Esophagus mucosa (tissue), 1 donor: ENCODE results near the gene HNRNPF. TPM values are rescaled to one million over a fixed set of nuclear protein-coding genes. Genes with fewer than 3 reads are reported as not detected.
"Not testable (repeated sequence)": the region's sequence is repeated elsewhere in the genome, so short reads cannot be mapped to it uniquely, and the experiment has no call there.

ENCODE experiments used
- ATAC-seq: fragments of 200-7000 bp; cut with Tn5 transposase; one replicate; pipeline ENCODE4 v1.9.1; 2020
- total RNA-seq: library from RNA; stranded (reverse); gene quantifications from one replicate; pipeline ENCODE4 v1.2.4, GENCODE V29; 2023
- donor health status: DM: yes; HTN: yes; CAD: no.

Gene HNRNPF, protein sequence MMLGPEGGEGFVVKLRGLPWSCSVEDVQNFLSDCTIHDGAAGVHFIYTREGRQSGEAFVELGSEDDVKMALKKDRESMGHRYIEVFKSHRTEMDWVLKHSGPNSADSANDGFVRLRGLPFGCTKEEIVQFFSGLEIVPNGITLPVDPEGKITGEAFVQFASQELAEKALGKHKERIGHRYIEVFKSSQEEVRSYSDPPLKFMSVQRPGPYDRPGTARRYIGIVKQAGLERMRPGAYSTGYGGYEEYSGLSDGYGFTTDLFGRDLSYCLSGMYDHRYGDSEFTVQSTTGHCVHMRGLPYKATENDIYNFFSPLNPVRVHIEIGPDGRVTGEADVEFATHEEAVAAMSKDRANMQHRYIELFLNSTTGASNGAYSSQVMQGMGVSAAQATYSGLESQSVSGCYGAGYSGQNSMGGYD
- total RNA-seq: 170 TPM

DNA sequence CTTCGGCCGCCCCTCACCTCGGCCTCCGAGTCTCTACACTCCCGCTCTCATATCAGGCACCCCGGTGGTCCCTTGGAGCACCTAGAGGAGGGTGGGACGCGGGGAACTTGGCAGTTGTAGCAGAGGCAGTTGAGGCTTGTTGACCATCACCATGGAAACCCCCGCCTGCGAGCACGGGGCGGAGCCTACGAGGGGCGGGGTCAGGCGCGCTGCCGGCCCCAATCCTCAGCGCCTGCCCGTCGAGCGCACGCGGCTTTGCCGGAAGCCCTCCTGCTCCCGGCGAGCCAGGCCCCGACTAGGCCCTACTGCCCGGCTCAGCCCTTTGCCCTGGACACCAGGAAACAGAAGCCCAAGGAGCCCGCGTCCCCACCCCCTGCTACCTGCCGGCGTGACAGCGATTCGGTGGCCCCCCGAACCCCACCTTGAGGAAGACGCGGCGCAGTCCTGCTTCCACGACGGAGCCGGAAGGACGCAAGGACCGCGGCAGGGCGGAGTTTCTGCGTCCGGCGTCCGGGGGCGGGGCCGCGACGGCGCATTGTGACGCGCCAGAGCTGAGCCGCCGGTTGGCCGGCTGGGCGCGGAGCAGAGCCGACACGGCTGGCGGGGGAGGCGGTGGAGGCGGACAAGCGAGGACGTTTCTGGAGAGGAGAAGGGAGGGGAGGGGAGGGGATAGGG, at the start of gene HNRNPF:
HNRNPF (minus strand) TSS at position 477 of the 675 bp plus-strand sequence. CDS start 21,302 bp downstream, outside the sequence.
- ATAC-seq: peak; percentile 90

DNA sequence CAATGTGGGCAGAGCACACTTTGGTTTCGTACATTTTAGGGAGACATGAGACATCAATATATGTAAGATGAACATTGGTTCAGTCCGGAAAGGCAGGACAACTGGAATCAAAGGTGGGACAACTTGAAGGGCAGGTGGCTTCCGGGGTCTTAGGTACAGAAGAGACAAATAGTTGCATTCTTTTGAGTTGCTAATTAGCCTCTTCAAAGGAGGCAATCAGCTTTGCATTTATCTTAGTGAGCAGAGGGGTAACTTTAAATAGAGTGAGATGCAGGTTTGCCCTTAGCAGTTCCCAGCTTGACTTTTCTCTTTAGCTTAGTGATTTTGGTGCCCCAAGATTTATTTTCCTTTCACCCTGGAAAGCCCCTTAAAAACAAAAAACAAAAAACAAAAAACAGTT, 49.2 kb upstream of the HNRNPF start:
- ATAC-seq: no peak

DNA sequence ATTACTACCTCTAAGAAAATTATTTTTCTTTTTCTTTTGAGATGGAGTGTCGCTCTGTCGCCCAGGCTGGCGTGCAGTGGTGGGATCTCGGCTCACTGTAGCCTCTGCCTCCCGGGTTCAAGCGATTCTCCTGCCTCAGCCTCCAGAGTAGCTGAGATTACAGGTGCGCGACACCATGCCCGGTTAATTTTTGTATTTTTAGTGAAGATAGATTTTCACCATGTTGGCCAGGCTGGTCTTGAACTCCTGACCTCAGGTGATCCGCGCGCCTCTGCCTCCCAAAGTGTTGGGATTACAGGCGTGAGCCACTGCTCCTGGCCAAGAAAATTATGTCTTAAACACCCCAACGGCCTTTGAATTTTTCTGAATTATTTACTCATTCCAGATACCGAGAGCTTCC, 47.6 kb upstream of the HNRNPF start:
- ATAC-seq: not testable (repeated sequence)

DNA sequence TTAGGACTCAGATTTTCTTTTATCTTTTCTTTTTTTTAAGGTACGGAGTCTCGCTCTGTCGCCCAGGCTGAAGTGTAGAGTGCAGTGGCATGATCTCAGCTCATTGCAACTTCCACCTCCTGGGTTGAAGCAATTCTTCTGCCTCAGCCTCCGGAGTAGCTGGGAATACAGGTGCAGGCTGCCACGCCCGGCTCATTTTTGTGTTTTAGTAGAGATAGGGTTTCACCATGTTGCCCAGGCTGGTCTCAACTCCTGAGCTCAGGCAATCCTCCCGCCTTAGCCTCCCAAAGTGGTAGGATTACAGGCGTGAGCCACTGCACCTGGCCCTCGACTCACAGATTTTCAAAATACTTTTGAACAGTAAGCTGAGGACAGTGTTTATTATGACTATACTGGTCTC, 45.0 kb upstream of the HNRNPF start:
- not testable (repeated sequence) for ATAC-seq

DNA sequence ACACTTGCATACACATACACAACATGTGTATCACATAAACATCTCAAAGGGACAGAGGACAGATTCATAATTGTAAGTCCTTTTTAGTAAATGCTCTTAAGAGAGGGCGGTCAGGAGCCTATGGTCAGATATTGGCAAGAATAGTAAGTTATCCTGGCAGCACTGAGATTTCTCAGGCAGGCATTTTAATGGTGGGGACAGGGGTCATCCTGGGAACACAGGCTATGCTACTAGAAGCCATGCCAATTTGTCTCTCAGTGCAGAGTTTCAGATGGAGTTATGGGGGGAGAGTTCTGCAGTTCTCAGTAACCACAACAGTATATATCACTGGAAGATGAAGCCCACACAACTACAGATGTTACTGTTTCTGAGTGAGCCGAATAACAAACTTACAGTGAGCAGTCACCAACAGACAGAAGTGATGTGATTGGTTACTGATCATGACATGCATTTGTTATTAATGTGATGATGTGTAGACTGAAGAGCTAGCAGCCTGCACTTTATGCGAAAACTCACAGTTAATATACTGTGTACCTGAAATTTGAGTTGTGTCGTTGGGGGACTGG, 44.4 kb upstream of the HNRNPF start:
- no peak for ATAC-seq

DNA sequence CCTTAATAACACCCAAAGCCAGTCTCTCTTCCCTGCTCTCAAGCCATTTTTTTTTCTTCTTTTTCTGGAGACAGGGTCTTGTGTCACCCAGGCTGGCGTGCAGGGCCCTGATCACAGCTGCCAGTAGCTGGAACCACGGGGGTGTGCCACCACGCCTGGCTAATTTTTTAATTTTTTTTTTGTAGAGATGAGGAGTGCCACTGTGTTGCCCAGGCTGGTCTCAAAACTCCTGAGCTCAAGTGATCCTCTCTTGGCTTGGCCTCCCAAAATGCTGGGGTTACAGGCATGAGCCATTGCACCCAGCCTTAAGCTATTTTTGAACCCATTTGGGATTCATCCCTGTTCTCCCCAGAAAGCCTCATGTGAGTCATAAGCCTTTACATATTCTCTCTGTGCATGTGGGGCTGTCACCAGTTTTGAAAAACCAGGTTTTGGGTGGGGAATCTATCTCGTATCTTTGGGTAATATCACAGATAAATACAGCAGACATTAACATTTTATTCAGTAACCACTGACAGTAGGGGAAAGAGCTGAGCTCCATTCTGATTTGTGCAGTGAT, 43.4 kb upstream of the HNRNPF start:
- peak; percentile 6 for ATAC-seq

DNA sequence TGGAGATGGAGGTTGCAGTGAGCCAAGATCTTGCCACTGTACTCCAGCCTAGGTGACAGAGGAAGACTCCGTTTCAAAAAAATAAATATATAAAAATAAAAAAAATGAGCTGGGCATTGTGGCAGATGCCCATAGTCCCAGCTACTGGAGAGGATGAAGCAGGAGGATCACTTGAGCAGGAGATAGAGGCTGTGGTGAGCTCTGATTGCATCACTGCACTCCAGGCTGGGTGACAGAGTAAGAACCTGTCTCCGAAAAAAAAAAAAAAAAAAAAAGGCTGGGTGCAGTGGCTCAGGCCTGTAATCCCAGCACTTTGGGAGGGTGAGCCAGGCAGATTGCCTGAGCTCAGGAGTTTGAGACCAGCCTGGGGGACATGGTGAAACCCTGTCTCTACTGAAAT, 39.8 kb upstream of the HNRNPF start:
- no peak for ATAC-seq

DNA sequence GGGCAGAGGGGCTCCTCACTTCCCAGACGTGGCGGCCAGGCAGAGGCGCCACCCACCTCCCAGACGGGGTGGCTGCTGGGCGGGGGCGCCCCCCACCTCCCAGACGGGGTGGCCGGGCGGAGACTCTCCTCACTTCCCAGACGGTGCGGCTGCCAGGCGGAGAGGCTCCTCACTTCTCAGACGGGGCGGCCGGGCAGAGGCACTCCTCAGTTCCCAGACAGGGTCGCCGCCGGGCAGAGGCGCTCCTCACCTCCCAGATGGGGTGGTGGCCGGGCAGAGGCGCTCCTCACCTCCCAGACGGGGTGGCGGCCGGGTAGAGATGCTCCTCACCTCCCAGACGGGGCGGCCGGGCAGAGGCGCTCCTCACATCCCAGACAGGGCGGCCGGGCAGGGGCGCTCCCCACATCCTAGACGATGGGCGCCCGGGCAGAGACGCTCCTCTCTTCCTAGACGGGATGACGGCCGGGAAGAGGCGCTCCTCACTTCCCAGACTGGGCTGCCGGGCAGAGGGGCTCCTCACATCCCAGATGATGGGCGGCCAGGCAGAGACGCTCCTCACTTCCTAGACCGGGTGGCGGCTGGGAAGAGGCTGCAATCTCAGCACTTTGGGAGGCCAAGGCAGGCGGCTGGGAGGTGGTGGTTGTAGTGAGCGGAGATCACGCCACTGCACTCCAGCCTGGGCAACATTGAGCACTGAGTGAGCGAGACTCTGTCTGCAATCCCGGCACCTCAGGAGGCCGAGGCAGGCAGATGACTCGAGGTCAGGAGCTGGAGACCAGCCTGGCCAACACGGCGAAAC, 37.4 kb upstream of the HNRNPF start:
- not testable (repeated sequence) for ATAC-seq

DNA sequence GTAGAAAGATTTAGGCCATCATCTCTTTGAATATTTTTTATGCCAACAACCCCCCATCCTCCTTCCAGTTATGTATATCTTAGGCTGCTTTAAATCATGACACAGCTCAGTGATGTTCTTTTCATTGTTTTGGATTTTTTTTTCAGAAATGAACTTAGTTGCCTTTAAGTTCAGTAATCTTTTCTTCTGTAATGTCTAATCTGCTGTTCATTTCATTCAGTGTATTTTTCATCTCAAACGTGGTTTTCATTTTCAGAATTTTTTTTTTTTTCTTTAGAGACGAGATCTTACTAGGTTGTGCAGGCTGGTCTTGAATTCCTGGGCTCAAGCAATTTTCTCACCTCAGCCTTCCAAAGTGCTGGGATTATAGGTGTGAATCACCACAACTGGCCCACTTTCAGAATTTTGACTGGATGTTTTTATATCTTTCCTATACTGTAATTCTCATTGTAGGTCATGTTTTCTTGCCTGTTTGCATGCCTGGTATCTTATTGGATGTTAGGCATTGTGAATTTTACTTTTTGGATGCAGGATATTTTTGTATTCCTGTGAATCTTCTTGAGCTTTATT, 36.0 kb upstream of the HNRNPF start:
- ATAC-seq: peak; percentile 66

DNA sequence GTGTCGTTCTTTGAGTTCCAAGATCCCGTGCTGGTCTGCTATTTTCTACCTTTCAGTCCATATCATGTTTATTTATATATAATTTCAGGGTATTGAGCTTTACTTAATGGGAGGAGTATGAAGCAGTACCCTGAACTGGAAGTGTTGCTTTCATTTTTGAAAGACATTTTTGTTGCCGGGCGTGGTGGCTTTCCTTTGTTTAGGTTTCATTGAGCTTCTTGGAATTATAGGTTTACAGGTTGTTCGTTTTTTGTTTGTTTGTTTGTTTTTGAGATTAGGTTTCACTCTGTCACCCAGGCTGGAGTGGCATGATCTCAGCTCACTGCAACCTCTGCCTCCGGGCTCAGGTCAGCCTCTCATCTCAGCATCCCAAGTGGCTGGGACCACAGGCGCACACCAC, 35.3 kb upstream of the HNRNPF start:
- no peak for ATAC-seq

DNA sequence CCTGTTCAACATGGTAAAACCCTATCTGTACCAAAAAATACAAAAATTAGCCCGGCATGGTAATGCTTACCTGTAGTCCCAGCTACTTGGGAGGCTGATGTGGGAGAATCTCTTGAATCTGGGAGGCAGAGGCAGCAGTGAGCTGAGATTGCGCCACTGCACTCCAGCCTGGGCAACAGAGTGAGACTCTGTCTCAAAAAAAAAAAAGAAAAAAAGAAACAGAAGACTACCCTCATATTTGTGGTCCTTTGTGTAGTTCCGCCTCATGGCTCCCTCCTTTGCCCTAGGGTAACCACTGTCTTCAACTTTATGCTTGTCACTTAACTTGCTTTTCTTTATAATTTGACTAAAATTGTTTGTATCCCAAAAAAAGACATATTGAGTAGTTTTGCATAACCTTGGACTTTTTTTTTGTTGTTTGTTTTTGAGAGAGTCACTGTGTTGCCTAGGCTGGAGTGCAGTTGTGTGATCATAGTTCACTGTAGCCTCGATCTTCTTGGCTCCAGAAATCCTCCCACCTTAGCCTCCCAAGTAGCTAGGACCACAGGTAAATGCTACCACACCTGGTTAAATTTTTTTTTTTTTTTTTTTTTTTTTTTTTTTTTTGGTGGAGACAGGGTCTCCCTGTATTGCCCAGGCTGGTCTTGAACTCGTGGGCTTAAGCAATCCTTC, 31.6 kb upstream of the HNRNPF start:
- ATAC-seq: no peak

DNA sequence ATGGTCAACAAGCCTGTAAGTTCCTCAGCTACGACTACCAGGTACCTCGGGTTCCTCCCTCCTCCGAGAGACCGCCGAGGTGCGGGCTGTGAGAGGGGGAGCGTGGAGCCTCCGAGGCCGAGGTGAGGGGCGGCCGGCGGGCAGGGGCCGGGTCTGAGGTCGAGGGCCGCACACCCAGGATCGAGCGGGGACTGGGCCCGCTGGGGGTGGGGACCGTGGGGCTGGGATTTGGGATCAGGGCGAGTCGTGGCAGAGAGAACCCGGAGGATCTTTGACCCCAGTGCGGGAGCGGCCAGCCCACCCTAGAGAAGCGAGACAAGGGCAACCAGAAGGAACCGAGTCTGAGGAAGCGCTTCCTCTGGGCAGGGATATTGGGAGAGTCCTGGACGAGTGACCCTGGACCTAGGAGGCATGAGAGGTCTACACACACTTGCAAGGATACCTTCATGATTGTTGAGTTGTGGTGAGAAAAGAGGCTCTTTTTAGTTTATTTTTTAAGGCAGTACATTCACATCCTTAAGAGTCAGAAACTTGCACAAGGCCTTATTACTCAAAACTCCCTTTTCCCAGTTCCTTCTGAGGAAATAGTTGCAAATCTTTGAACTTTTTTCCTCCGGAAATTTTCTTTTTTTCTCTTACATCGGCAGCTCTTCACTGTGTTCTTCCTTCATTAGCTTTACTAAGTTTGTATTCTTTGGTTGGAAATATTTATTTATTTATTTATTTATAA, 28.3 kb upstream of the HNRNPF start:
- no peak for ATAC-seq

DNA sequence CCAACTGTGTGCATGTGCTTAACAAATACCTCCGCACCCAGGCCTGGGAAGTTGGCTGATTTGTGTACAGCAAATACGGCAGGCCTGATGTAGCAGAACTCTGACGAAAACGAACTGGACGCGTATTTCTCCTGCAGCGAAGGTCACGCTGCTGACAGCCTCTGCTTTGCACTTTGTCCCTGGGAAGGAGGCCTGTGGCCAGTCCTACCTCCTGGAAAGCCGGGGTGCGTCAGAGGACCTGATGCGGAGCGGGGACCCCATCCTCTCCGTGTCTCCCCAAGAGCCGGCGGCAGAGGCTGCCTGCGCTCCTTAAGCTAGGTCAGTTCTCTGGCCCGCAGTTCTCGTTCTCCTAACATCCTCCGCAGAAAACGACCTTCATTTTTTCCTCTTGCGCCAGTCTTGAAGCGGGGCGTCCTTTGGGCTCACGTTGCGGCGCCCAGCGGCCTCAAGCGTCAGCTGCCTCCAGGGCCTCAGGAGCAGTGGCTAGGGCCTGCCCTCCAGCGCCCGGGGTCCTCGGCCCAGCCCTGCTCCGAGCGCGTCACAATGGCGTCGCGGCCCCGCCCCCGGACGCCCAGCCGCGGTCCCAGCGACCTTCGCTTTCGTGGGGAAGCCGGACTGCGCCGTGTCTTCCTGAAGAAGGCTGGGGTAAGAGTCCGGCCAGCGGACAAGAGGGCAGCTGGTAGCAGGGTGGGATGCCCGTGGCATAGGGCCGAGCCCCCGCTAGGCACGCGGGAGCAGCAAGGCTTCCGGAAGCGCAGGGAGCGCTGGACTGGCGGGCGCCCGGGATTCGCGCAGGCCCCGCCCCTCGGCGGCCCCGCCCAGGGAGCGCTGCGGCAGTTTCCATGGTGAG, 27.5 kb upstream of the HNRNPF start, which contains the start of gene ZNF487:
ZNF487 (plus strand) TSS at position 821 of the 850 bp plus-strand sequence. CDS start 38,703 bp downstream, outside the sequence.
- peak; percentile 96 for ATAC-seq

DNA sequence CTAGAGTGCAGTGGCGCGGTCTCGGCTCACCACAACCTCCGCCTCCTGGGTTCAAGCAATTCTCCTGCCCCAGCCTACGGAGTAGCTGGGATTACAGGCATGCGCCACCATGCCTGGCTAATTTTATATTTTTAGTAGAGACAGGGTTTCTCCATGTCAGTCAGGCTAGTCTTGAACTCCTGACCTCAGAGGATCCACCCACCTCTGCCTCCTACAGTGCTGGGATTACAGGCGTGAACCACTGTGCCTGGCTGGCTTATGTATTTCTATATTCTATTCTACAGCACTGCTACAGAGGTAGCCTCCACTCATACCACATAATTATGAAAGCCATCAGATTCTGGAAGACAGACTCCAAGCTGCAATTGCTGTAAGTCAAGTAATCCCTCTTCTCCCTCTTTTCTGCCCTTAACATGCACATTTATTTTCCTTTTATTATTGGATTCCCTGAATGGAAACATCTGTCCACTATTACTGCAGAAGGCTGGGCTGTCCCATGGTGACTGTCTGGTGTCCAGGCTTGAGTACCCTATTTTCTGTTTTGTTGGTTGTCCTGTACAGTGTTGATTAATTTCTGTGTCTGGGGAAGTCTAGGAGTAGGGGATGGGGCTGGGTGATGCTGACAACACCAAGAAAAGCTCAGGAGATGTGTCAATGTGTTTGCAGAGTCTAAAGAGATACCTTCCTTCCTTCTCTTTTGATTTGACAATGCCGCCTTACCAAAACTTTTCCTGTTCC, 22.1 kb upstream of the HNRNPF start:
- ATAC-seq: no peak

DNA sequence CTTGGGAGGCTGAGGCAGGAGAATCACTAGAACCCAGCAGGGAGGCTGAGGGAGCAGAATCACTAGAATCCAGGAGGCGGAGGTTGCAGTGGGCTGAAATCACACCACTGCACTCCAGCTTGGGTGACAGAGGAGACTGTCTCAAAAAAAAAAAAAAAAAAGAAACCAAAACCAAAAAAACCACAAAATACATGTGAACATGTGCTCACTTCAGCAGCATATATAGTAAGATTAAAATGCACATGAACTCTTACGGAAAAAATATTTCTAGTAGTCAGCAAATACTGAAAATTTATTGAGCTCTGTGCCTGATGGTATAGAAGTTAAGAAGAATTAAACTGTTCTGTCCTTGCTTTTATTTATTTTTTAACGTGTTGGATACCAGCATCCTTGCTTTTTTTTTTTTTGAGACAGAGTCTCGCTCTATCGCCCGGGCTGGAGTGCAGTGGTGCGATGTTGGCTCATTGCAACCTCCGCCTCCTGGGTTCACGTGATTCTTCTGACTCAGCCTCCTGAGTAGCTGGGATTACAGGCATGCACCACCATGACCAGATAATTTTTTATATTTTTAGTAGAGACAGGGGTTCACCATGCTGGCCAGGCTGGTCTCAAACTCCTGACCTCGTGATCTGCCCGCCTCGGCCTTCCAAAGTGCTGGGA, 18.3 kb upstream of the HNRNPF start:
- no peak for ATAC-seq

DNA sequence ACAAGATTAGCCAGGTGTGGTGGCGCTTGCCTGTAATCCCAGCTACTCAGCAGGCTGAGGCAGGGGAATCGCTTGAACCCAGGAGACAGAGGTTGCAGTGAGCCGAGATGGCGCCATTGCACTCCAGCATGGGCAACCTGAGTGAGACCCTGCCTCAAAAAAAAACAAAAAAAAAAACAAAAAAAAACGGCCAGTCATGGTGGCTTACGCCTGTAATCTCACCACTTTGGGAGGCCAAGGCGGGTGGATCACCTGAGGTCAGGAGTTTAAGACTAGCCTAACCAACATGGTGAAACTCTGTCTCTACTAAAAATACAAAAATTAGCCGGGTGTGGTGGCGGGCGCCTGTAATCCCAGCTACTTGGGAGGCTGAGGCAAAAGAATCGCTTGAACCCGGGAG, 17.5 kb upstream of the HNRNPF start:
- ATAC-seq: not testable (repeated sequence)

DNA sequence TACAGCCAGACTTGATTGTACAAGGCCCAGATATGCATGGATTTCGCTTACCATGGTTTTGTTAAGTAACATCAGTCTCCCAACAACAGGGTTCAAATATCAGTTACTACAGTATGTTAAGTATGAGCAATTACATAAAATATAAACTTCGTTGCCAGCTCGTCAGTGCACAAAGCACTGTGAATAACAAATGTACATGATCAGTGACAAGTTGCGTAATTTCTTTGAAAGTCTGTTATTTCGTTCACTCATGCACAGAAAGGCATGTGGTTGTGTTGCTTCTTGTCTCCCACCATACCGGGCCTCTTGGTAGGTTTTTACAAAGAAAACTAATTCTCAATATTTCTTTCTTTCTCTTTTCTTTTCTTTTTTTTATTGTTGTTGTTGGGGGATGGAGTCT, 15.4 kb upstream of the HNRNPF start:
- no peak for ATAC-seq

DNA sequence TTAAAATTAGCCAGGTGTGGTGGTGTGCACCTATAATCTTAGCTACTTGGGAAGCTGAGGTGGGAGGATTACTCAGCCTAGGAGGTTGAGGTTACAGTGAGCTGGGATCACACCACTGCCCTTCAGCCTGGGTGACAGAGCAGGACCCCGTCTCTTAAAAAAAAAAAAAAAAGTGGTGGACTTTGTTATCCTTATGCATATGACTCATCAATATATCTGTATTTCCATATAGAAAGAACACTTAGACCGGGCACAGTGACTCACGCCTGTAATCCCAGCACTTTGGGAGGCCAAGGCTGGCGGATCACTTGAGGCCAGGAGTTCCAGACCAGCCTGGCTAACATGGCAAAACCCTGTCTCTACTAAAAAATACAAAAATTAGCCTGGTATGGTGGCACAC, 13.0 kb upstream of the HNRNPF start:
- ATAC-seq: not testable (repeated sequence)
